Ammon's horn (tissue), 1 donor: Measurements from ENCODE around the gene TENT4A.

ENCODE experiments used
- DNase-seq: peaks from one replicate; pipeline ENCODE4 v3.0.0-alpha.2; 2016; ENCODE audit warnings: low spot score

TENT4A gene

GRCh38 chr5:6805841-6806240 lies 92.6 kb downstream of the TENT4A start:
- no peak for DNase-seq
